Fibroblast of the aortic adventitia (primary cell): Measurements from ENCODE around the gene FLYWCH1. TPM values are rescaled to one million over a fixed set of nuclear protein-coding genes. Genes with fewer than 3 reads are reported as not detected.

Experiments used
- DNase-seq: peaks from one replicate; pipeline ENCODE4 v3.0.0-alpha.2; 2010; ENCODE audit warnings: low read depth
- H3K4me3 ChIP-seq: 2 replicates; pipeline ENCODE4 v1.5.1; 2011; ENCODE audit warnings: low read depth, mild to moderate bottlenecking, control low read depth, low read length, moderate library complexity
- CTCF ChIP-seq: IDR thresholded peaks from 2 replicates; pipeline ENCODE4 v1.5.1; 2011; ENCODE audit warnings: mild to moderate bottlenecking, low read length, control low read depth, inconsistent platforms; ENCODE audit not compliant: insufficient read depth
- total RNA-seq: library from RNA; depleted of rRNA; stranded (reverse); fragments of >200 nt; gene quantifications from 2 replicates; pipeline ENCODE4 v1.2.3, GENCODE V29; 2012; ENCODE audit warnings: low replicate concordance

The FLYWCH1 gene
- total RNA-seq, 1 donor, result 37.4 TPM

- no peak overlapping the region for H3K4me3 ChIP-seq
- DNase-seq, result no peak
- no peak for TF ChIP-seq CTCF
These were observed 54.5 kb downstream of the FLYWCH1 start for GRCh38 chr16:2966043-2966807.

- no peak for TF ChIP-seq CTCF
- no peak for DNase-seq
- H3K4me3 ChIP-seq, result no peak overlapping the region
These were observed 55.1 kb downstream of the FLYWCH1 start for GRCh38 chr16:2966808-2967191.

- no peak for DNase-seq
- H3K4me3 ChIP-seq, result no peak overlapping the region
- no peak for TF ChIP-seq CTCF
These were observed 55.5 kb downstream of the FLYWCH1 start for GRCh38 chr16:2967211-2967631.

- no peak for TF ChIP-seq CTCF
- no peak for DNase-seq
- no peak overlapping the region for H3K4me3 ChIP-seq
These were observed 56.0 kb downstream of the FLYWCH1 start for GRCh38 chr16:2967721-2968161.

- no peak for TF ChIP-seq CTCF
- H3K4me3 ChIP-seq, result no peak overlapping the region
These were observed 56.6 kb downstream of the FLYWCH1 start for GRCh38 chr16:2968368-2968737.

GRCh38 chr16:2968738-2969544, 57.2 kb downstream of the FLYWCH1 start, which contains the start of gene PAQR4:
PAQR4 (plus strand) TSS chr16:2969348; CDS start chr16:2969675, 327 bp downstream.
- H3K4me3 ChIP-seq, result peak within 1 kb of the TSS; percentile 69
- DNase-seq, result peak; percentile 75
- TF ChIP-seq CTCF, result no peak

More at GRCh38 chr16:2968368-2968737, 56.6 kb downstream of the FLYWCH1 start:
- no peak for DNase-seq
